HPDE6-E6E7 (cell line): ENCODE data around the gene SOWAHC.

Source experiments
- DNase-seq: peaks from one replicate; pipeline ENCODE4 v3.0.0; 2011; ENCODE audit warnings: missing footprints; ENCODE audit errors: extremely low spot score

Gene SOWAHC

GRCh38 chr2:109644571-109645275 is 30.6 kb downstream of the SOWAHC start:
- DNase-seq = no peak

- no peak for DNase-seq
Observed at GRCh38 chr2:109645412-109646184, 31.4 kb downstream of the SOWAHC start.

- no peak for DNase-seq
Observed at GRCh38 chr2:109646961-109647360, 32.8 kb downstream of the SOWAHC start.

GRCh38 chr2:109647636-109648035 is 33.5 kb downstream of the SOWAHC start:
- no peak for DNase-seq

- DNase-seq = no peak
Observed at GRCh38 chr2:109648041-109648527, 33.9 kb downstream of the SOWAHC start.

GRCh38 chr2:109649736-109650695 is 35.9 kb downstream of the SOWAHC start:
- no peak for DNase-seq

- DNase-seq = no peak
Observed at GRCh38 chr2:109654326-109655050, 40.3 kb downstream of the SOWAHC start.

- DNase-seq = no peak
Observed at GRCh38 chr2:109655287-109655686, 41.1 kb downstream of the SOWAHC start.

- no peak for DNase-seq
Observed at GRCh38 chr2:109659396-109660045, 45.4 kb downstream of the SOWAHC start.

- DNase-seq = no peak
Observed at GRCh38 chr2:109660046-109660860, 46.1 kb downstream of the SOWAHC start.

GRCh38 chr2:109662889-109663288 is 48.7 kb downstream of the SOWAHC start:
- DNase-seq = no peak

GRCh38 chr2:109663721-109664120 is 49.6 kb downstream of the SOWAHC start:
- no peak for DNase-seq

- DNase-seq = no peak
Observed at GRCh38 chr2:109666466-109666865, 52.3 kb downstream of the SOWAHC start.
